Measurements from ENCODE around the gene PARP11. TPM values are rescaled to one million over a fixed set of nuclear protein-coding genes. Genes with fewer than 3 reads are reported as not detected.

The PARP11 gene
- total RNA-seq, 3 donors from 2014 or later (not counting 1 experiment from before 2014, with no cell fraction given), result 18.8 to 27.3 (median 24.7) TPM

GRCh38 chr12:3834774-3835173 lies 38.4 kb downstream of the PARP11 start:
- TF ChIP-seq CTCF (IDR thresholded peaks at IDR 0.05), result no peak

GRCh38 chr12:3833670-3834310 lies 39.4 kb downstream of the PARP11 start:
- Mint-ChIP-seq H3K27ac (no peak overlapping the region), H3K27me3 (ENCODE audit: low read depth in 2 of 2) (peaks cover 4 to 7% of the 10 kb centered on the region in 2 donors), H3K4me1 (peaks cover 46 to 48% of the 10 kb centered on the region in 2 donors), H3K4me3 (no peak overlapping the region), H3K36me3 (no peaks in the 10 kb centered on the region), H3K9me3 (peaks cover 0 to 2% of the 10 kb centered on the region in 2 donors)
- Histone ChIP-seq H3K27ac (ENCODE audit: low read length) (no peak overlapping the region), H3K4me1 (ENCODE audit: control insufficient read depth, insufficient read depth, low read length) (peaks cover 3% of the 10 kb centered on the region), H3K9me3 (ENCODE audit: control insufficient read depth, insufficient read depth, low read length) (no peaks in the 10 kb centered on the region), H3K27me3 (ENCODE audit: control insufficient read depth, insufficient read depth, low read length) (no peaks in the 10 kb centered on the region), H3K36me3 (ENCODE audit: control insufficient read depth, insufficient read depth, low read length) (peaks cover 2% of the 10 kb centered on the region), H3K4me3 (ENCODE audit: low read length) (no peak overlapping the region)
- no peak for TF ChIP-seq CTCF (IDR thresholded peaks at IDR 0.05)
- DNase-seq (no peak), ATAC-seq (no peak)
- WGBS (ENCODE audit: insufficient coverage), result 84% methylated on average over 6 of the region's 6 CpGs
- intact Hi-C loops (cut with micrococcal nuclease), result no loop called here

More at GRCh38 chr12:3834774-3835173, 38.4 kb downstream of the PARP11 start:
- Mint-ChIP-seq H3K27me3 (ENCODE audit: low read depth in 2 of 2) (peaks cover 4 to 7% of the 10 kb centered on the region in 2 donors), H3K27ac (no peak overlapping the region), H3K36me3 (no peaks in the 10 kb centered on the region), H3K4me1 (peaks cover 46 to 53% of the 10 kb centered on the region in 2 donors), H3K9me3 (peaks cover 0 to 2% of the 10 kb centered on the region in 2 donors), H3K4me3 (no peak overlapping the region)
- intact Hi-C loops (cut with micrococcal nuclease), result no loop called here
- no peak overlapping the region for H3K4me3 ChIP-seq (ENCODE audit: low read length)
- DNase-seq, result no peak
- peaks cover 3% of the 10 kb centered on the region for H3K4me1 ChIP-seq (ENCODE audit: control insufficient read depth, insufficient read depth, low read length)
- no peak overlapping the region for H3K27ac ChIP-seq (ENCODE audit: low read length)
- no peaks in the 10 kb centered on the region for H3K27me3 ChIP-seq (ENCODE audit: control insufficient read depth, insufficient read depth, low read length)
- 79% methylated on average over 6 of the region's 6 CpGs for whole genome bisulfite sequencing (ENCODE audit: insufficient coverage)
- no peaks in the 10 kb centered on the region for H3K36me3 ChIP-seq (ENCODE audit: control insufficient read depth, insufficient read depth, low read length)
- H3K9me3 ChIP-seq (ENCODE audit: control insufficient read depth, insufficient read depth, low read length), result no peaks in the 10 kb centered on the region
- ATAC-seq, result no peak

- peaks cover 0 to 2% of the 10 kb centered on the region in 2 donors for H3K9me3 Mint-ChIP-seq
- H3K9me3 ChIP-seq (ENCODE audit: control insufficient read depth, insufficient read depth, low read length), result no peaks in the 10 kb centered on the region
- no peak for TF ChIP-seq CTCF (IDR thresholded peaks at IDR 0.05)
- H3K4me3 Mint-ChIP-seq, result no peak overlapping the region
- WGBS (ENCODE audit: insufficient coverage), result 97% methylated on average over 3 of the region's 3 CpGs
- no peaks in the 10 kb centered on the region for H3K27me3 ChIP-seq (ENCODE audit: control insufficient read depth, insufficient read depth, low read length)
- no peak overlapping the region for H3K27ac ChIP-seq (ENCODE audit: low read length)
- intact Hi-C loops (cut with micrococcal nuclease), result no loop called here
- DNase-seq (no peak), ATAC-seq (no peak)
- no peaks in the 10 kb centered on the region for H3K36me3 Mint-ChIP-seq
- H3K4me1 Mint-ChIP-seq, result peaks cover 37 to 39% of the 10 kb centered on the region in 2 donors
- no peak overlapping the region for H3K4me3 ChIP-seq (ENCODE audit: low read length)
- no peak overlapping the region for H3K27ac Mint-ChIP-seq
- peaks cover 3% of the 10 kb centered on the region for H3K4me1 ChIP-seq (ENCODE audit: control insufficient read depth, insufficient read depth, low read length)
- peaks cover 0 to 7% of the 10 kb centered on the region in 2 donors for H3K27me3 Mint-ChIP-seq (ENCODE audit: low read depth in 2 of 2)
- H3K36me3 ChIP-seq (ENCODE audit: control insufficient read depth, insufficient read depth, low read length), result peaks cover 6% of the 10 kb centered on the region
These were observed 40.5 kb downstream of the PARP11 start for GRCh38 chr12:3832738-3833137.

GRCh38 chr12:3828888-3829287 lies 44.3 kb downstream of the PARP11 start:
- intact Hi-C loops (cut with micrococcal nuclease), result no loop called here
- no peak overlapping the region for H3K4me3 ChIP-seq (ENCODE audit: low read length)
- H3K9me3 ChIP-seq (ENCODE audit: control insufficient read depth, insufficient read depth, low read length), result no peaks in the 10 kb centered on the region
- peaks cover 3% of the 10 kb centered on the region for H3K4me1 ChIP-seq (ENCODE audit: control insufficient read depth, insufficient read depth, low read length)
- Mint-ChIP-seq H3K9me3 (no peaks in the 10 kb centered on the region), H3K27ac (no peak overlapping the region), H3K27me3 (ENCODE audit: low read depth in 2 of 2) (no peaks in the 10 kb centered on the region), H3K4me3 (no peak overlapping the region), H3K4me1 (peaks cover 2% of the 10 kb centered on the region in 2 donors), H3K36me3 (peaks cover 9% of the 10 kb centered on the region)
- H3K27ac ChIP-seq (ENCODE audit: low read length), result no peak overlapping the region
- H3K27me3 ChIP-seq (ENCODE audit: control insufficient read depth, insufficient read depth, low read length), result no peaks in the 10 kb centered on the region
- WGBS (ENCODE audit: insufficient coverage), result 96% methylated on average over 2 of the region's 3 CpGs
- H3K36me3 ChIP-seq (ENCODE audit: control insufficient read depth, insufficient read depth, low read length), result peaks cover 21% of the 10 kb centered on the region
- DNase-seq (no peak), ATAC-seq (no peak)
- no peak for TF ChIP-seq CTCF (IDR thresholded peaks at IDR 0.05)
